ENCODE results near the gene CASZ1.

The CASZ1 gene

GRCh38 chr1:10745886-10746455 lies 50.5 kb downstream of the CASZ1 start:
- Histone ChIP-seq H2AFZ (ENCODE audit: low read depth, low read length, severe bottlenecking) (no peak overlapping the region), H3K36me3 (ENCODE audit: low read length) (no peaks in the 10 kb centered on the region), H3K9me2 (replicated peaks; ENCODE audit: insufficient read depth, low read length) (no peaks in the 10 kb centered on the region), H3K9ac (ENCODE audit: low read length) (no peak overlapping the region), H3K9me3 (ENCODE audit: insufficient read depth, low read length) (no peaks in the 10 kb centered on the region), H3K4me2 (ENCODE audit: low read depth, low read length, poor library complexity, severe bottlenecking) (no peak overlapping the region), H3F3A (ENCODE audit: insufficient read depth) (no peaks in the 10 kb centered on the region), H3K27ac (ENCODE audit: low read depth, low read length) (no peak overlapping the region), H3K4me3 (ENCODE audit: insufficient read depth, low read length, poor library complexity, severe bottlenecking) (no peak overlapping the region), H3K79me2 (ENCODE audit: insufficient read depth, low read length) (no peaks in the 10 kb centered on the region), H3K27me3 (ENCODE audit: low read length) (no peaks in the 10 kb centered on the region), H4K20me1 (ENCODE audit: low read depth, low read length) (no peaks in the 10 kb centered on the region)
- no peak for TF ChIP-seq CTCF (IDR thresholded peaks at IDR 0.05; ENCODE audit: insufficient read depth, low read length, poor library complexity, severe bottlenecking)
- no peak for TF ChIP-seq EZH2phosphoT487 (conservative IDR thresholded peaks at IDR 0.05; ENCODE audit: low read length)

- Histone ChIP-seq H3K9me3 (ENCODE audit: insufficient read depth, low read length) (no peaks in the 10 kb centered on the region), H3K79me2 (ENCODE audit: insufficient read depth, low read length) (no peaks in the 10 kb centered on the region), H2AFZ (ENCODE audit: low read depth, low read length, severe bottlenecking) (no peak overlapping the region), H3F3A (ENCODE audit: insufficient read depth) (no peaks in the 10 kb centered on the region), H3K4me3 (ENCODE audit: insufficient read depth, low read length, poor library complexity, severe bottlenecking) (no peak overlapping the region), H3K9ac (ENCODE audit: low read length) (no peak overlapping the region), H3K27me3 (ENCODE audit: low read length) (no peaks in the 10 kb centered on the region), H3K27ac (ENCODE audit: low read depth, low read length) (no peak overlapping the region), H3K4me2 (ENCODE audit: low read depth, low read length, poor library complexity, severe bottlenecking) (no peak overlapping the region), H4K20me1 (ENCODE audit: low read depth, low read length) (no peaks in the 10 kb centered on the region), H3K9me2 (replicated peaks; ENCODE audit: insufficient read depth, low read length) (no peaks in the 10 kb centered on the region), H3K36me3 (ENCODE audit: low read length) (no peaks in the 10 kb centered on the region)
- TF ChIP-seq CTCF (IDR thresholded peaks at IDR 0.05; ENCODE audit: insufficient read depth, low read length, poor library complexity, severe bottlenecking), result no peak
- no peak for TF ChIP-seq EZH2phosphoT487 (conservative IDR thresholded peaks at IDR 0.05; ENCODE audit: low read length)
These were observed 51.1 kb downstream of the CASZ1 start for GRCh38 chr1:10745383-10745782.

- TF ChIP-seq EZH2phosphoT487 (conservative IDR thresholded peaks at IDR 0.05; ENCODE audit: low read length) (no peak), CTCF (IDR thresholded peaks at IDR 0.05; ENCODE audit: insufficient read depth, low read length, poor library complexity, severe bottlenecking) (no peak)
- H3K27me3 ChIP-seq (ENCODE audit: low read length), result no peaks in the 10 kb centered on the region
- H3K9ac ChIP-seq (ENCODE audit: low read length), result no peak overlapping the region
- H4K20me1 ChIP-seq (ENCODE audit: low read depth, low read length), result no peaks in the 10 kb centered on the region
- no peak overlapping the region for H3K4me3 ChIP-seq (ENCODE audit: insufficient read depth, low read length, poor library complexity, severe bottlenecking)
- H3K4me2 ChIP-seq (ENCODE audit: low read depth, low read length, poor library complexity, severe bottlenecking), result no peak overlapping the region
- no peaks in the 10 kb centered on the region for H3K36me3 ChIP-seq (ENCODE audit: low read length)
- no peak overlapping the region for H2AFZ ChIP-seq (ENCODE audit: low read depth, low read length, severe bottlenecking)
- no peak overlapping the region for H3K27ac ChIP-seq (ENCODE audit: low read depth, low read length)
- no peaks in the 10 kb centered on the region for H3K9me2 ChIP-seq (replicated peaks; ENCODE audit: insufficient read depth, low read length)
- no peaks in the 10 kb centered on the region for H3K9me3 ChIP-seq (ENCODE audit: insufficient read depth, low read length)
- H3F3A ChIP-seq (ENCODE audit: insufficient read depth), result no peaks in the 10 kb centered on the region
- H3K79me2 ChIP-seq (ENCODE audit: insufficient read depth, low read length), result no peaks in the 10 kb centered on the region
These were observed 51.7 kb downstream of the CASZ1 start for GRCh38 chr1:10744654-10745238.
